Daoy (cell line): ENCODE measurements around the gene TMEM120A. TPM values are rescaled to one million over a fixed set of nuclear protein-coding genes. Genes with fewer than 3 reads are reported as not detected.
"Not testable (repeated sequence)": the region's sequence is repeated elsewhere in the genome, so short reads cannot be mapped to it uniquely, and the experiment has no call there.

Experiments used
- DNase-seq: peaks from one replicate; pipeline ENCODE4 v3.0.0-alpha.2; 2015; ENCODE audit warnings: low read depth
- total RNA-seq: library from RNA; depleted of rRNA; stranded (reverse); fragments of >200 nt; shearing (Covaris generic); gene quantifications from 2 replicates; pipeline ENCODE4 v1.2.3, GENCODE V29; 2014; rRNA removed

TMEM120A gene
- 3.6 and 5.5 TPM in 2 replicates for total RNA-seq

GRCh38 chr7:75994388-75995051, at the start of gene TMEM120A:
TSS of gene TMEM120A (minus strand) at chr7:75994595. CDS start at chr7:75994570, 25 bp downstream.
- peak; percentile 94 for DNase-seq

GRCh38 chr7:76040126-76040525, 45.7 kb upstream of the TMEM120A start:
- no peak for DNase-seq

DNA sequence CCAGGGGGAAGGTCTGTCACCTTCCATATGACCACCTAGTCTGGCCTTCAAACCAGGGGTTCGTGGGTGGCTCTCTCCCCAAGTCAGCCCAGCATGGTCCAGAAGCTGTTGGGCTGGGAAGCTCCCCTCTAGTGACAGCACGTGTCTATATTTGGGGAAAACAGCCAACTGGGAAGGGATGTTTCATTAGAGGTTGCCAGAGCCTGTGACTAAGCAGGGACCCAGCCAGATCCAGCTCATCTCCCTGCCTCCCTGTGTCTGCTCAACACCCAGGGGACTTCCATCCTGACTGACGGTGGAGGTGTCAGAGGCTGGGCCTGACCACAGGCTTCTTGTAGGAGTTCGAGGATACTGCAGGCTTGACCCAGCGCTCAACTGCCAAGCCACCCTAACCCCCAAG, 42.9 kb upstream of the TMEM120A start:
- DNase-seq: no peak

DNA sequence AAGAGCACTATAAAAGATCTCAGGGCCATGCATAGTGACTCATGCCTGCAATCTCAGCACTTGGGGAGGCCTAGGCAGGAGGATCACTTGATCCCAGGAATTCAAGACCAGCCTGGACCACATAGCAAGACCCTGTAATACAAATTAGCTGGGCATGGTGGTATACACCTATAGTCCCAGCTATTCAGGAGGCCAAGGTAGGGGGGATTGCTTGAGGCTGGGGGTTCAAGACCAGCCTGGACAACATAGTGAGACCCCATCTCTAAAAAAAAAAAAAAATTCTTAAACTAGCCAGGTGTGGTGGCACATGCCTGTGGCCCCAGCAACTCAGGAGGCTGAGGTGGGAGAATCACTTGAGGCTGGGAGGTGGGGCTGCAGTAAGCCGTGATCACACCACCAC, 37.6 kb upstream of the TMEM120A start:
- no peak for DNase-seq

DNA sequence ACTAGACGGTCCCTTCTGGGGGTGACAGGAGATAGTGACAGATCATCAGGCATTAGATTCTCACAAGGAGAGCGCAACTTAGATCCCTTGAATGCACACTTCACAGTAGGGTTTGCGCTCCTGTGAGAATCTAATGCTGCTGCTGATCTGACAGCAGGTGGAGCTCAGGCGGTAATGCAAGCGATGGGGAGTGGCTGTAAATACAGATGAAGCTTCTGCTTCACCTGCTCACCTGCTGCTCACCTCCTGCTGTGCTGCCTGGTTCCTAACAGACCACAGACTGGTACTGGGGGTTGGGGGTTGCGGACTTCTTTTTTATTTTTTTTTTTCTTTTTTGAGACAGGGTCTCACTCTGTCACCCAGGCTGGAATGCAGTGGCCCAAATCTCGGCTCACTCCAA, 35.3 kb upstream of the TMEM120A start:
- DNase-seq: not testable (repeated sequence)

- DNase-seq: no peak
Measured at GRCh38 chr7:76023002-76023401, 28.6 kb upstream of the TMEM120A start.

DNA sequence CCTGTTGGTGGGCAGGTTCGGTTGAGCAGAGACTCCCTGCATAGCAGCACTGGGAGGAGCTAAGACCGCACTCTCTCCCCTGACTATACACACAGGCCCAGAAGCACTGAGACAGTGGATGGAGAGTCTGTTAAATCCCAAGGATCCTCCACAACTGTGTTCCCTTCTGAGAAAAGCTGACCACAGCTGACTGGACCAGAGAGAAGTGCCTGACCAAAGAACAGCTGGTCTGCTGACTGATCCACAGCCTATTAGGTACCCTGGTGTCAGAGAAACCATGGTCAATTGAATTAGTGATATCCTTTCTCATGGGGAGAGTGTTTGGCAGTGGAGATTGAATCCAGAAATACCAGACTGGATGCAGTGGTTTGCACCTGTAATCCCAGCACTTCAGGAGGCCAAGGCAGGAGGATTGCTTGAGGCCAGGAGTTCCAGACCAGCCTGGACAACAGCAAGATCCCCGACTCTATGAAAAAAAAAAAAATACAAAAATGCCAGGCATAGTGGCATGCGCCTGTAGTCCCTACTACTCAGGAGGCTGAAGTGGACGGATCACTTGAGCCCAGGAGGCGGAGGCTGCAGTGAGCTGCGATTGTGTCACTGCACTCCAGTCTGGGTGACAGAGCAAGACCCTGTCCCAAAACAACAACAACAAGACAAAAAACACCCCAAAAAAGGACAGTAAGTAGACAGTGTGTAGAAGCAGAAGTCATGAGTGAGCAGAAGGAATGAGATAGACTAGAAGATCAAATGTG, 27.8 kb upstream of the TMEM120A start:
- DNase-seq: no peak

GRCh38 chr7:76020031-76020714, 25.8 kb upstream of the TMEM120A start:
- DNase-seq: peak; percentile 57

DNA sequence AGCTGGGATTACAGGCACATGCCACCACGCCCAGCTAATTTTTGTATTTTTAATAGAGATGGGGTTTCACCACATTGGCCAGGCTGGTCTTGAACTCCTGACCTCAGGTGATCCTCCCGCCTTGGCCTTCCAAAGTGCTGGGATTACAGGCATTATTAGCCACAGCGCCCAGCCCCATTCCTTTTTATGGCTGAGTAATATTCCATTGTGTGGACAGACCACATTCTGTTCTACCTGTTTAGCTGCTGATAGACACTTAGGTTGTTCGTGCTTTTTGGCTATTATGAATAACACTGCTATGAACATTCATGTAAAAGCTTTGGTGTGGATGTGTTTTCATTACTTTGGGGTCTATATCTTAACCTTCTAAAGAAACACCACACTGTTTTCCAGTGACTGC, 24.1 kb upstream of the TMEM120A start:
- not testable (repeated sequence) for DNase-seq

DNA sequence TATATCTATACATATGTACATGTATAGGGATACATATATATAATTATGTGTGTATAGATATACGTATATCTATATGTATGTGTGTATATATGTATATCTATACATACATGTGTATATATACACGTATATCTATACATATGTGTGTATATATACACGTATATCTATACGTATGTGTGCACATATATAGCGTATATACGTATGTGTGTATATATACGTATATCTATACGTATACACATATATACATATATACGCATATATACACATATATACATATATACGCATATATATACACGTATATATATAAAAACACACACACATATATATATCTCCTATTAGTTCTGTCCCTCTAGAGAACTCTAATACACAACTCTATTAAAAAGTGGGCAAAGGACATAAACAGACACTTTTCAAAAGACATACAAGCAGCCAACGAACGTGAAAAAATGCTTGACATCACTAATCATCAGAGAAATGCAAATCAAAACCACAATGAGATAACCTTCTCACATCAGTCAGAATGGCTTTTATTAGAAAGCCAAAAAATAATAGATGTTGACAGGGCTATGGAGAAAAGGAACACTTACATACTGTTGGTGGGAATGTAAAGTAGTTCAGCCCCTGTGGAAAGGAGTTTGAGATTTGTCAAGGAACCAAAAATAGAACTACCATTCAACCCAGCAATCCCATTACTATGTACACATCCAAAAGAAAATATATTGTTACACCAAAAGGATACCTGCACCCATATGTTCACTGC, 22.0 kb upstream of the TMEM120A start:
- no peak for DNase-seq

GRCh38 chr7:76011442-76011861, 17.1 kb upstream of the TMEM120A start:
- no peak for DNase-seq

GRCh38 chr7:76009672-76010600, 15.5 kb upstream of the TMEM120A start:
- DNase-seq: no peak

DNA sequence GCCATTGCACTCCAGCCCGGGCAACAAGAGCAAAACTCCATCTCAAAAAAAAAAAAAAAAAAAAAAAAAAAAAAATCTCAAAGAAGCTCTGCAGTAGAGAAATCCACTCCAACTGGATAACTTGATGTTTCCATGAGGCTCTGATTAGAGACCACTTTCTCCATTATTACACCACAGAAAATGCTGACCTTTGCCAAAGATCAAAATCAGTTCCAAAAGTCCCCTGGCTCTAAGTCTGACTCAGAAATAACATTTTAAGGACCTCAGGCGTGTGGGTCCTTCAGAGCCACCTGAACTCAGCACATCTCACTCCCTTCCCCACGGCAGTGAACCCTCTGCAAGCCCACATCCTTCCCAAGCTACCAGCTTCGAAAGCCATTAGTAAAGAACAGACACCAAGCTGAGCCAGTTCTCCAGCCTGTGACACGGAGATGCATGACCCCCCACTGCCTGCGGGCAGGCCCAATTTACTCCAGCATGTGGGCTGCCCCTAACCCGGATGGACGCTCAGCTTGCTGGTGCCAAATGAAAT, 13.8 kb upstream of the TMEM120A start:
- DNase-seq: no peak

DNA sequence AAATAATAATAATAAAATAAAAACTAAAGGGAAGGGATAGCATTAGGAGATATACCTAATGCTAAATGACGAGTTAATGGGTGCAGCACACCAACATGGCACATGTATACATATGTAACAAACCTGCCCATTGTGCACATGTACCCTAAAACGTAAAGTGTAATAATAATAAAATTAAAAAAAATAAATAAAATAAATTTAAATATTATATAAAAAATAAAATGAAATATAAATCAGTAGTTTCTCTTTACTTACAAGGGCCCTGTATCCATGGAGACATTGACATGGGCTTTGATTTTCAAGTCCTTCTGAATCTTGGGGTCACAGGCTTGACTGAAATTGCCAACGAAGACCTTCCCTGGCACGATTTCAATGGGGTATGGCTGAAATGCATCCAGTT, 10.6 kb upstream of the TMEM120A start:
- DNase-seq: not testable (repeated sequence)

GRCh38 chr7:76003351-76003750, 9.0 kb upstream of the TMEM120A start:
- DNase-seq: no peak

GRCh38 chr7:76002822-76003221, 8.4 kb upstream of the TMEM120A start:
- DNase-seq: no peak

DNA sequence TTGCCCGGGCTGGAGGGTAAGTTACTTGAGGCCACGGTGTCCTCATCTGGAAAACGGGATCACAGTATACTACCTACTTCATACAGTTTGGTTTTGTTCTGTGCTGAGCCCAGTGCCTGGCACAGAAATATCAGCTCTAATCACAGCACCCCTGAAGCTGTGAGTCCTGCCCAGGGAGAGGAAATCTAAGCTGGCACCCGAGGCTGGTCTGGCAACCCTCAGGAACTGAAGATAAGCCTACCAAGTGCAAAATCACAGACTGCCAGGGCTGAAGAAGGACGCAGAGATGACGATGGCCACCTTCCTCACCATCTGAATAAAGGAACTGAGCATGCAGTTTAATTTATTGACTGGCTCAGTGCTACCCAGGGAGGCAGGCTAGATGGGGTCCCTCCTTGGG, 7.7 kb upstream of the TMEM120A start:
- DNase-seq: no peak

- DNase-seq: no peak
Measured at GRCh38 chr7:76000566-76000965, 6.2 kb upstream of the TMEM120A start.

DNA sequence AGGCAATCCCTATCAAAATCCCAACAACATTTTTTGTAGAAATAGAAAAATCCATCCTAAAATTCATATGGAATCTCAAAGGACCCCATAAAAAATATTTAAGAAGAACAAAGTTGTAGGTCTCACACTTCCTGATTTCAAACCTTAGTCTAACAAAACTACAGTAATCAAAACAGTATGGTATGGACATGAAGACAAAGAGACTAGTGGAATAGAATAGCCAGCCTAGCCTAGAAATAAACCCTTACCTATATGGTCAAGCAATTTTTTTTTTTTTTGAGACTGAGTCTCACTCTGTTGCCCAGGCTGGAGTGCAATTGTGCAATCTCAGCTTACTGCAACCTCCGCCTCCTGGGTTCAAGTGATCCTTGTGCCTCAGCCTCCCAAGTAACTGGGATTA, 3.6 kb upstream of the TMEM120A start:
- no peak for DNase-seq

DNA sequence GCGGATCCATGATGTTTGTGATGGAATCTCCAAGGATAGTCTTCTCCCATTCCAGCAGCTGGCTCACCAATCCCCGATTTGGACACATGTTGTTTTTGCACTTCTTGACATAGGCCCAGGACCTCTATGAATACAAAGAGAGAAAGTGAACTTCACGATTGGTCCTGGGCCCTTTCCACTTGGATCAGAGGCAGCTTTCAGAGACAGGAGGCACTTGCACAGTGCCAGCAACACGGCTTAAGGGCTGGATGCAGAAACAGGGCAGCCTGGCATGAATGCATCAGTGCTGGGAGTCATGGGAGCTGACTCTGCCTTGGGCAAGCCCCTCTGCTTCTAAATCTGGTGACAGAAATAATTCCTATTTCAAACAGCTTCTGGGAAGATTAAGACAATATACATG, 2.1 kb upstream of the TMEM120A start:
- DNase-seq: no peak

- DNase-seq: no peak
Measured at GRCh38 chr7:75995996-75996395, 1.6 kb upstream of the TMEM120A start.
